GM10248 (cell line): ENCODE data around the gene NR2F1-AS1.
"Not testable (repeated sequence)": the region's sequence is repeated elsewhere in the genome, so short reads cannot be mapped to it uniquely, and the experiment has no call there.

Experiments
- CTCF ChIA-PET: fragments of 300-600 bp; sonication (Branson Sonifier 250); formaldehyde crosslinking; extraction: SDS; loops from one replicate; lab custom pipeline; 2021; ENCODE audit warnings: antibody characterized with exemption; lab: Yijun Ruan, JAX
- POLR2A ChIA-PET: fragments of 350-650 bp; sonication (Branson Sonifier 250); formaldehyde crosslinking; extraction: SDS; loops from one replicate; lab custom pipeline; 2020; ENCODE audit warnings: antibody characterized with exemption; lab: Yijun Ruan, JAX
- DNase-seq: peaks from one replicate; pipeline ENCODE4 v3.0.0; 2012; ENCODE audit errors: extremely low spot score
- TF ChIP-seq, protein P1 (sequence below): IDR thresholded peaks from 2 replicates; pipeline ENCODE4 v1.5.1; 2012; ENCODE audit warnings: mild to moderate bottlenecking, low read depth; ENCODE audit errors: extremely low read depth, missing control alignments, control extremely low read depth

The NR2F1-AS1 gene

DNA sequence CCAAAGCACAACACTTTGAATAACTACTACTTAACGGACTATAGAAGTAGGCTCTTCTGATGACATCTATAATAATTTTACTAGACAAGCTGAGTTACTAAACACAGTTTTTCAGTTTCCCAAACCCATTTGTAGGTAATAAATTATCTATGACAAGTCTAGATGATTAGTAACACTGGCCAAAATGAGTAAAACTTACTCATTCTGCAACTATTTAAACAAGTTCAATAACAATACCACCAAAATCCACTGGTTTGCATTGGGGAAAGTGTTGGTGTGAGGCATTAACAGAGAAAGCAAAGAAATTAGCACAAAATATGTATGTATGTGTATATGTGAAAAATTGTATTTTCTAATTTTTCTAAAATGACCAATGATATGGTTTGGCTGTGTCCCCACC, 119.3 kb downstream of the NR2F1-AS1 start:
- TF ChIP-seq, protein P1, sequence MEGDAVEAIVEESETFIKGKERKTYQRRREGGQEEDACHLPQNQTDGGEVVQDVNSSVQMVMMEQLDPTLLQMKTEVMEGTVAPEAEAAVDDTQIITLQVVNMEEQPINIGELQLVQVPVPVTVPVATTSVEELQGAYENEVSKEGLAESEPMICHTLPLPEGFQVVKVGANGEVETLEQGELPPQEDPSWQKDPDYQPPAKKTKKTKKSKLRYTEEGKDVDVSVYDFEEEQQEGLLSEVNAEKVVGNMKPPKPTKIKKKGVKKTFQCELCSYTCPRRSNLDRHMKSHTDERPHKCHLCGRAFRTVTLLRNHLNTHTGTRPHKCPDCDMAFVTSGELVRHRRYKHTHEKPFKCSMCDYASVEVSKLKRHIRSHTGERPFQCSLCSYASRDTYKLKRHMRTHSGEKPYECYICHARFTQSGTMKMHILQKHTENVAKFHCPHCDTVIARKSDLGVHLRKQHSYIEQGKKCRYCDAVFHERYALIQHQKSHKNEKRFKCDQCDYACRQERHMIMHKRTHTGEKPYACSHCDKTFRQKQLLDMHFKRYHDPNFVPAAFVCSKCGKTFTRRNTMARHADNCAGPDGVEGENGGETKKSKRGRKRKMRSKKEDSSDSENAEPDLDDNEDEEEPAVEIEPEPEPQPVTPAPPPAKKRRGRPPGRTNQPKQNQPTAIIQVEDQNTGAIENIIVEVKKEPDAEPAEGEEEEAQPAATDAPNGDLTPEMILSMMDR = no peak
- ChIA-PET CTCF (no interaction called here), POLR2A (no interaction called here)
- no peak for DNase-seq

DNA sequence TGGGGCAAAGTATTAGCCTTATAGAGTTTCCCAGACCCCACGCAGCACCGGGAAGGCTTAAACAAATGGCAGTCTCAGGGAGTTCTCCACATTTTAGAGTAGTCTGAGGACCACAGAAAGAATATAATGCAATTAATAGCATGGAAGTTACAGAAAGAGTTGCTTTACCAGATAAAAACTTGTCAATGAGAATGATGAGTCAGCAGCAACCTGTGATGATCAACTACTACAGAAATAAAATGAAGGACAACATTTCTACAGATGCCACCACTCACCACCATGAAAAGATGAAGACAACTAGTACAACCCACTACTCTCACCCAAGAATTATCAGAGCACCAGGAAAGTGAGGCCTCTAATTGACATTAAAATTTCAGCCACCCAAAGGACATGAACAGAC, 120.7 kb downstream of the NR2F1-AS1 start:
- TF ChIP-seq, protein P1 = no peak
- DNase-seq = no peak
- CTCF ChIA-PET = no interaction called here
- POLR2A ChIA-PET = no interaction called here

DNA sequence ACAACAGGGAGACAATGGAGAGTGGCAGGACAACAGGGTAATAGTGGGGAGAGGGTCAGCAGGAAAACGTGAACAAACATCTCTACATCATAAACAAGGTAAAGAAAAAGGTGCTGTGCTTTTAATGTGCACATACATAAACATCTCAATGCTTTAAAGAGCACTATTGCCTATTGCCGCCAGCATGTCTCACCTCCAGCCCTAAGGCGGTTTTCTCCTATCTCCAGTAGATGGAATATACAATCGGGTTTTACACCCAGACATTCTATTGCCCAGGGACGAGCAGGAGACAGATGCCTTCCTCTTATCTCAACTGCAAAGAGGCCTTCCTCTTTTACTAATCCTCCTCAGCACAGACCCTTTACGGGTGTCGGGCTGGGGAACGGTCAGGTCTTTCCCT, 124.2 kb downstream of the NR2F1-AS1 start:
- CTCF ChIA-PET, DNase-seq, POLR2A ChIA-PET: not testable (repeated sequence)

DNA sequence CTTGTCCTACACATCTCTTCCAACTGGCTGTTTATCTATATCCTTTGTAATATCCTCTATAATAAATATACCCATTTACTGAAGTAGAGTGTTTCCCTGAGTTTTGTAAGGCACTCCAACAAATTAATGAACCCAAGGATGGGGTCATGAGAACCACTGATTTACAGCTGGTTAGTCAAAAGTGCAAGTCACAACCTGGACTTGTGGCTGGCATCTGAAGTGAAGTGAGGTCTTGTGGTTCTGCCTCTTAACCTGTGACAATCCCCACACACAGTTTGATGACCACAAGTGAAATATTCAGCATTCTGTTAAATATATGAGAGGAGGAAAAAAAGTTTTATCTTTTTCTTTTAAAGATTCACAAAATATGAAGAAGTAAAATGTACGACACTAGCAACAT, 126.1 kb downstream of the NR2F1-AS1 start:
- no peak for DNase-seq
- TF ChIP-seq, protein P1 = no peak
- ChIA-PET POLR2A (no interaction called here), CTCF (interaction anchor here (1.2 kb wide), 1 partner anchor 17 kb away, joined by 3 read pairs; no protein-coding TSS in a partner anchor)

DNA sequence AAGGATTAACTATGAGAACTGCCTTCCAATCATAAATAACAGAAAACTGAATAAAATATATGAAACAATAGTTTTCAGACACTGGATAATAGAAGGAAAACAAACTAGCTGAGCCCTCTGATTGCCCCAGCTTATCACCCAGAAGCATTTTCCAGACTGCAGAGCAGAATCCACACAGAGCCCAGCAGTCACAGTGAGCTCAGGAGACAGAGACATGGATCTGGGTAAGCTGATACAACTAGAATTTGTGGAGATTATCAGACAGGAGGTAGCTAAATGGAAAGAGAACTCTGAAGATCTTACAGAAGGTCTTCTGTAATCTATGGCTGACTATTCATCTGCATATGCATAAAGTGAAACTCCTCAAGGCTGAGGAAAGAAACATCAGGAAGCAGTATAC, 128.8 kb downstream of the NR2F1-AS1 start:
- ChIA-PET CTCF (no interaction called here), POLR2A (no interaction called here)

DNA sequence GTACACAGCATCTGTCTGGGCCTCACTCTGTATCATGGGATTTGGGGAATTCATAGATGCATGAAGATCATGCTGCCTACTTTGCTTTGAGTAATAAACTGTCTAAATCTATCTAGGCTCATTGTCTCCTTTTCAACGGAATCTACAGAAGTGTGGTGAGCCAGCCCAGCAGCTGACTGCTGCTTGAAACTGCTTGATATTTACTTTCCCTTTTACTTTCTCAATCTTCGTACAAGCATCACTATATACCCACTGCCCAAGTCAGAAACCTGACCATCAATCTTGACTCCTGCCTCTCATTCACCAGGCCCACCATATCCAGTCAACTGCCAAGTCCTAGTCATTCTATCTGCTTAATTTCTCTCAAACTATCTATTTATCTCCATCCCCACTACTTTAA, 142.9 kb downstream of the NR2F1-AS1 start:
- TF ChIP-seq, protein P1 = no peak
- ChIA-PET CTCF (no interaction called here), POLR2A (no interaction called here)
- DNase-seq = no peak

More for the DNA sequence above, 128.8 kb downstream of the NR2F1-AS1 start:
- no peak for DNase-seq
- TF ChIP-seq, protein P1 = no peak

DNA sequence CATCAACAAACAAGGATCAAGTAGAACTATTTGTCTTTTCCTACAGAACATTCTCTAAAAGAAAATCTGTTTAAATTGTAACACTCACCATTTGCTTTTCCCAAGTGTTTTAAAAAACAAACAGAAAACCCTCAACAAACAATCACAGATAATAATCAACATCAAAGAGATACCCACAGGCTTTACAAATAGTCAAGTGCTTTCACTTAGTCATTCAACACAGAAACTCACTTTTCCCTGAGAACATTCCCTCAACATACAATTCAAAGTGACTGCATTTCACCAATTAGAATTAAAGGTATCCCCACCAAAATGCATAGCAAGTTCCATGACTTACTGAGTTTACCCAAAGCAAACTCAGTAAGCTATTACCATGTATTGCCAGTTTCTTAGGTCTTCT, 144.9 kb downstream of the NR2F1-AS1 start:
- POLR2A ChIA-PET = no interaction called here
- CTCF ChIA-PET = no interaction called here
- TF ChIP-seq, protein P1 = no peak
- DNase-seq = no peak
